GM18499 (cell line): ENCODE results near the gene TBC1D1.

Experiments
- ATAC-seq: cut with Tn5 transposase; IDR thresholded peaks from one replicate; pipeline ENCODE4 v1.9.1; 2021; ENCODE audit warnings: moderate number of reproducible peaks; ENCODE audit not compliant: insufficient read depth, unreplicated experiment

TBC1D1 gene

GRCh38 chr4:38037612-38038011 lies 146.7 kb downstream of the TBC1D1 start:
- no peak for ATAC-seq

- no peak for ATAC-seq
These were observed 149.7 kb downstream of the TBC1D1 start for GRCh38 chr4:38040619-38041018.

- no peak for ATAC-seq
These were observed 153.2 kb downstream of the TBC1D1 start for GRCh38 chr4:38044060-38044459.

- ATAC-seq: no peak
These were observed 154.6 kb downstream of the TBC1D1 start for GRCh38 chr4:38045289-38045988.

GRCh38 chr4:38046727-38047489 lies 156.0 kb downstream of the TBC1D1 start:
- ATAC-seq: no peak

- no peak for ATAC-seq
These were observed 158.8 kb downstream of the TBC1D1 start for GRCh38 chr4:38049545-38050170.

- ATAC-seq: no peak
These were observed 159.9 kb downstream of the TBC1D1 start for GRCh38 chr4:38050560-38051350.

GRCh38 chr4:38055566-38055965 lies 164.7 kb downstream of the TBC1D1 start:
- ATAC-seq: no peak

GRCh38 chr4:38056011-38056685 lies 165.3 kb downstream of the TBC1D1 start:
- no peak for ATAC-seq

- no peak for ATAC-seq
These were observed 167.3 kb downstream of the TBC1D1 start for GRCh38 chr4:38058151-38058550.

- no peak for ATAC-seq
These were observed 170.0 kb downstream of the TBC1D1 start for GRCh38 chr4:38060829-38061431.

- ATAC-seq: no peak
These were observed 171.3 kb downstream of the TBC1D1 start for GRCh38 chr4:38062088-38062775.

GRCh38 chr4:38062776-38063097 lies 171.9 kb downstream of the TBC1D1 start:
- ATAC-seq: no peak

- no peak for ATAC-seq
These were observed 174.3 kb downstream of the TBC1D1 start for GRCh38 chr4:38065176-38065575.

GRCh38 chr4:38065900-38066299 lies 175.0 kb downstream of the TBC1D1 start:
- ATAC-seq: no peak

GRCh38 chr4:38067499-38067898 lies 176.6 kb downstream of the TBC1D1 start:
- ATAC-seq: no peak

GRCh38 chr4:38068107-38068506 lies 177.2 kb downstream of the TBC1D1 start:
- no peak for ATAC-seq

- ATAC-seq: peak; percentile 54
These were observed 178.4 kb downstream of the TBC1D1 start for GRCh38 chr4:38069271-38069760.

GRCh38 chr4:38071801-38072431 lies 181.0 kb downstream of the TBC1D1 start:
- ATAC-seq: no peak
